ENCODE measurements around the gene THEMIS. TPM values are rescaled to one million over a fixed set of nuclear protein-coding genes. Genes with fewer than 3 reads are reported as not detected.

Gene THEMIS
- total and polyA plus RNA-seq, 2 of the 4 experiments (the other 2 are of a cell fraction), result not detected

DNA sequence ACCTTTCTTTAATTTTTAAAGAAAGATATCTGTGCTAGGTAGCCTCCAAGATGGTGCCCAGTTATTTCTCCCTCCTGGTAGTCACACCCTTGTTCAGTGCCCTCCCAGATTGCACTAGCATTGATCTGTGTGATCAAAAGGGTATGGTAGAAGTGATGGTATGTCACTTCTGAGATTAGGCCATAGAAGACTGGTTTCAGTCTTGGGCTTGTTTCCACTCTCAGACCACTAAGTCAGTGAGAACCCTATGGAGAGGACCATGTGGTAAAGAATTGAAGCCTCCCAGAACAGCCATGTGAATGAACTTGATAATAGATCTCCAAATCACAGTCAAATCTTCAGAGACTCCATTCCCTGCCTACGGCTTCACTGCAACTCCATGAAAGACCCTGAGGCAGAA lies 57.3 kb downstream of the THEMIS start:
- no peak overlapping the region for H3K14ac ChIP-seq (replicated peaks; ENCODE audit: low read depth, low read length)
- H3K4me3 ChIP-seq (ENCODE audit: insufficient read depth, low read depth, low read length), result no peak overlapping the region
- no peak overlapping the region for H3K23ac ChIP-seq (ENCODE audit: low read depth, low read length)
- in situ Hi-C loops (cut with MboI; ENCODE audit: low sequenced_read_pairs) (no loop called here), dilution Hi-C loops (cut with HindIII; ENCODE audit: low sequenced_read_pairs, unreplicated experiment) (no loop called here), intact Hi-C loops (cut with micrococcal nuclease) (no loop called here)
- BruUV-seq (replicated peaks), result no TSS peak
- no peaks in the 10 kb centered on the region for H3K36me3 ChIP-seq (ENCODE audit: control insufficient read depth, insufficient read depth, low read length)
- H2BK5ac ChIP-seq (ENCODE audit: low read depth, low read length, poor library complexity, severe bottlenecking), result no peak overlapping the region
- H3K9me3 ChIP-seq (ENCODE audit: control insufficient read depth, insufficient read depth, low read length), result no peaks in the 10 kb centered on the region
- H2AK9ac ChIP-seq (replicated peaks; ENCODE audit: low read depth, low read length, poor library complexity), result no peak overlapping the region
- no peak overlapping the region for H3K9ac ChIP-seq (ENCODE audit: low read depth, low read length)
- H4K91ac ChIP-seq (ENCODE audit: insufficient read depth, low read depth, low read length), result no peak overlapping the region
- H3K4ac ChIP-seq (ENCODE audit: low read depth, low read length), result no peak overlapping the region
- H2BK20ac ChIP-seq (ENCODE audit: low read depth, low read length), result no peak overlapping the region
- no peaks in the 10 kb centered on the region for H3K4me1 ChIP-seq (ENCODE audit: control insufficient read depth, insufficient read depth, low read length)
- H2BK15ac ChIP-seq (ENCODE audit: low read depth, low read length), result no peak overlapping the region
- H3K27ac ChIP-seq (ENCODE audit: insufficient read depth, low read length), result no peak overlapping the region
- ChIA-PET POLR2A (ENCODE audit: unreplicated experiment) (no interaction called here), CTCF (no interaction called here)
- DNase-seq (no peak), ATAC-seq (ENCODE audit: low read depth) (no peak)
- H3K27me3 ChIP-seq (ENCODE audit: control insufficient read depth, insufficient read depth, low read length), result no peaks in the 10 kb centered on the region
- no peak overlapping the region for H4K5ac ChIP-seq (ENCODE audit: low read depth, low read length)
- no peak overlapping the region for H3K18ac ChIP-seq (ENCODE audit: low read depth, low read length)
- H4K8ac ChIP-seq (ENCODE audit: low read depth in 2 of 2, low read length in 2 of 2), result no peak overlapping the region
- no peak overlapping the region for H2AFZ ChIP-seq (replicated peaks; ENCODE audit: low read length, poor library complexity)
- no peaks in the 10 kb centered on the region for H3K9me1 ChIP-seq (ENCODE audit: insufficient read depth, low read length)
- H3K56ac ChIP-seq (ENCODE audit: extremely low read depth, insufficient read depth, low read length), result no peak overlapping the region
- no peaks in the 10 kb centered on the region for H4K20me1 ChIP-seq (ENCODE audit: insufficient read depth, low read length)
- H3K79me1 ChIP-seq (ENCODE audit: low read depth in 1 of 2, low read length in 2 of 2), result no peaks in the 10 kb centered on the region
- H2AK5ac ChIP-seq (ENCODE audit: low read depth, low read length), result no peak overlapping the region
- H3K4me2 ChIP-seq (ENCODE audit: low read depth, low read length), result no peak overlapping the region
- no peak overlapping the region for H2BK120ac ChIP-seq (ENCODE audit: low read depth, low read length)
- no CpG with 5 or more reads among the region's 1 CpG for WGBS, 2 experiments (ENCODE audit: extremely low coverage in 2 of 2, insufficient read length in 1 of 2)
- TF ChIP-seq NFE2L2 (IDR thresholded peaks at IDR 0.05; ENCODE audit: low read depth, low read length), result no peak
- TF ChIP-seq BHLHE40 (IDR thresholded peaks at IDR 0.05; ENCODE audit: low read depth, low read length), result no peak
- TF ChIP-seq RAD21 (IDR thresholded peaks at IDR 0.05; ENCODE audit: low read length), result no peak
- TF ChIP-seq, protein P1, sequence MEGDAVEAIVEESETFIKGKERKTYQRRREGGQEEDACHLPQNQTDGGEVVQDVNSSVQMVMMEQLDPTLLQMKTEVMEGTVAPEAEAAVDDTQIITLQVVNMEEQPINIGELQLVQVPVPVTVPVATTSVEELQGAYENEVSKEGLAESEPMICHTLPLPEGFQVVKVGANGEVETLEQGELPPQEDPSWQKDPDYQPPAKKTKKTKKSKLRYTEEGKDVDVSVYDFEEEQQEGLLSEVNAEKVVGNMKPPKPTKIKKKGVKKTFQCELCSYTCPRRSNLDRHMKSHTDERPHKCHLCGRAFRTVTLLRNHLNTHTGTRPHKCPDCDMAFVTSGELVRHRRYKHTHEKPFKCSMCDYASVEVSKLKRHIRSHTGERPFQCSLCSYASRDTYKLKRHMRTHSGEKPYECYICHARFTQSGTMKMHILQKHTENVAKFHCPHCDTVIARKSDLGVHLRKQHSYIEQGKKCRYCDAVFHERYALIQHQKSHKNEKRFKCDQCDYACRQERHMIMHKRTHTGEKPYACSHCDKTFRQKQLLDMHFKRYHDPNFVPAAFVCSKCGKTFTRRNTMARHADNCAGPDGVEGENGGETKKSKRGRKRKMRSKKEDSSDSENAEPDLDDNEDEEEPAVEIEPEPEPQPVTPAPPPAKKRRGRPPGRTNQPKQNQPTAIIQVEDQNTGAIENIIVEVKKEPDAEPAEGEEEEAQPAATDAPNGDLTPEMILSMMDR (conservative IDR thresholded peaks at IDR 0.05; ENCODE audit: low read depth, low read length), result no peak
- TF ChIP-seq FOS (IDR thresholded peaks at IDR 0.05; ENCODE audit: low read depth, low read length), result no peak
- TF ChIP-seq RFX5 (IDR thresholded peaks at IDR 0.05; ENCODE audit: low read depth, low read length), result no peak
- TF ChIP-seq MAFK (IDR thresholded peaks at IDR 0.05; ENCODE audit: low read depth, low read length), result no peak
- no peak for TF ChIP-seq ELK1 (IDR thresholded peaks at IDR 0.05; ENCODE audit: borderline replicate concordance, low read depth, low read length)
- no peak for TF ChIP-seq CHD1 (IDR thresholded peaks at IDR 0.05; ENCODE audit: low read depth, low read length)
- no peak for TF ChIP-seq POLR2A (IDR thresholded peaks at IDR 0.05; ENCODE audit: low read depth, low read length)
- TF ChIP-seq MAZ (IDR thresholded peaks at IDR 0.05; ENCODE audit: borderline replicate concordance, low read depth, low read length), result no peak
- TF ChIP-seq MXI1 (IDR thresholded peaks at IDR 0.05; ENCODE audit: borderline replicate concordance, low read depth, low read length), result no peak
- TF ChIP-seq SMC3 (IDR thresholded peaks at IDR 0.05; ENCODE audit: low read depth, low read length), result no peak
- no peak for TF ChIP-seq RCOR1 (IDR thresholded peaks at IDR 0.05; ENCODE audit: insufficient replicate concordance, low read length)
- no peak for TF ChIP-seq CEBPB (IDR thresholded peaks at IDR 0.05; ENCODE audit: low read depth, low read length)
- TF ChIP-seq, protein P2, sequence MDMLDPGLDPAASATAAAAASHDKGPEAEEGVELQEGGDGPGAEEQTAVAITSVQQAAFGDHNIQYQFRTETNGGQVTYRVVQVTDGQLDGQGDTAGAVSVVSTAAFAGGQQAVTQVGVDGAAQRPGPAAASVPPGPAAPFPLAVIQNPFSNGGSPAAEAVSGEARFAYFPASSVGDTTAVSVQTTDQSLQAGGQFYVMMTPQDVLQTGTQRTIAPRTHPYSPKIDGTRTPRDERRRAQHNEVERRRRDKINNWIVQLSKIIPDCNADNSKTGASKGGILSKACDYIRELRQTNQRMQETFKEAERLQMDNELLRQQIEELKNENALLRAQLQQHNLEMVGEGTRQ (IDR thresholded peaks at IDR 0.05; ENCODE audit: low read depth, low read length), result no peak

All from IMR-90 (cell line).